Raji (cell line): Measurements from ENCODE around the gene ZNF354B.

Experiments
- POLR2A ChIP-seq: IDR thresholded peaks from 2 replicates; pipeline ENCODE4 v1.6.1; 2011; ENCODE audit warnings: low read depth, low read length, control low read depth; ENCODE audit not compliant: insufficient read depth

Gene ZNF354B

GRCh38 chr5:178869577-178869976 is 9.8 kb downstream of the ZNF354B start:
- no peak for TF ChIP-seq POLR2A

- TF ChIP-seq POLR2A: no peak
Measured at GRCh38 chr5:178870411-178870810, 10.7 kb downstream of the ZNF354B start.

- no peak for TF ChIP-seq POLR2A
Measured at GRCh38 chr5:178872302-178872701, 12.5 kb downstream of the ZNF354B start.

- no peak for TF ChIP-seq POLR2A
Measured at GRCh38 chr5:178883815-178884430, 24.2 kb downstream of the ZNF354B start.

- TF ChIP-seq POLR2A: no peak
Measured at GRCh38 chr5:178895615-178896571, 36.1 kb downstream of the ZNF354B start, which contains the start of gene ZFP2. Gene ZFP2, plus strand, starts transcription at chr5:178895913. Its CDS starts 35,401 bp downstream, at chr5:178931314.

GRCh38 chr5:178899289-178899688 is 39.5 kb downstream of the ZNF354B start:
- no peak for TF ChIP-seq POLR2A

GRCh38 chr5:178902849-178903248 is 43.1 kb downstream of the ZNF354B start:
- TF ChIP-seq POLR2A: no peak

GRCh38 chr5:178931846-178932760 is 72.3 kb downstream of the ZNF354B start:
- no peak for TF ChIP-seq POLR2A
